IMR-90 (cell line): ENCODE results near the gene SLC10A6. TPM values are rescaled to one million over a fixed set of nuclear protein-coding genes. Genes with fewer than 3 reads are reported as not detected.
A peak's percentile ranks its signal among the peaks of the same experiment; 100 is the strongest.

Experiments used
- ATAC-seq: fragments of 200-7000 bp; cut with Tn5 transposase; 2 replicates; pipeline ENCODE4 v1.9.1; 2020; ENCODE audit warnings: low read depth, mild to moderate bottlenecking, moderate library complexity
- Bru-seq: library from RNA; stranded (reverse); fragments of 400-500 nt; gene quantifications from one replicate; lab custom pipeline; 2021; lab: Mats Ljungman, UMichigan
- BruChase-seq, 2 experiments: library from RNA; stranded (reverse); fragments of 400-500 nt; gene quantifications; one replicate each; lab custom pipeline; 2021; lab: Mats Ljungman, UMichigan
- BruUV-seq: library from RNA; stranded (reverse); fragments of 400-500 nt; replicated peaks from 2 replicates; lab custom pipeline; 2021; lab: Mats Ljungman, UMichigan
- CTCF ChIA-PET: fragments of 300-600 bp; formaldehyde crosslinking; extraction: SDS; loops from one replicate; lab custom pipeline; 2021; ENCODE audit warnings: antibody characterized with exemption; lab: Yijun Ruan, JAX
- POLR2A ChIA-PET: fragments of 300-600 bp; sonication (Branson Sonifier 250); formaldehyde crosslinking; loops from one replicate; lab custom pipeline; 2022; ENCODE audit warnings: antibody characterized with exemption; ENCODE audit not compliant: unreplicated experiment; lab: Charles Lee
- DNase-seq: peaks from one replicate; pipeline ENCODE4 v3.0.0; 2013
- H2AFZ ChIP-seq: replicated peaks from 2 replicates; pipeline ENCODE3; 2013; ENCODE audit warnings: low read length, mild to moderate bottlenecking; ENCODE audit not compliant: poor library complexity
- H2AK5ac ChIP-seq: 2 replicates; pipeline ENCODE4 v1.6.1; 2013; ENCODE audit warnings: low read depth, low read length, inconsistent platforms
- H2AK9ac ChIP-seq: replicated peaks from 2 replicates; pipeline ENCODE3; 2013; ENCODE audit warnings: mild to moderate bottlenecking, low read depth, low read length, moderate library complexity; ENCODE audit not compliant: poor library complexity
- H2BK120ac ChIP-seq: 2 replicates; pipeline ENCODE4 v1.6.1; 2013; ENCODE audit warnings: low read depth, low read length, inconsistent platforms
- H2BK15ac ChIP-seq: 3 replicates; pipeline ENCODE4 v1.6.1; 2013; ENCODE audit warnings: low read depth, low read length, inconsistent platforms
- H2BK20ac ChIP-seq: 2 replicates; pipeline ENCODE4 v1.6.1; 2013; ENCODE audit warnings: low read depth, mild to moderate bottlenecking, inconsistent platforms, low read length, moderate library complexity
- H2BK5ac ChIP-seq: 2 replicates; pipeline ENCODE4 v1.6.1; 2013; ENCODE audit warnings: mild to moderate bottlenecking, low read depth, low read length, inconsistent platforms; ENCODE audit not compliant: poor library complexity, severe bottlenecking
- H3K14ac ChIP-seq: replicated peaks from 2 replicates; pipeline ENCODE4 v1.6.1; 2013; ENCODE audit warnings: low read depth, low read length, inconsistent platforms
- H3K18ac ChIP-seq: 2 replicates; pipeline ENCODE4 v1.6.1; 2013; ENCODE audit warnings: low read depth, low read length, control low read depth
- H3K23ac ChIP-seq: 2 replicates; pipeline ENCODE4 v1.6.1; 2013; ENCODE audit warnings: low read depth, low read length, inconsistent platforms
- H3K27ac ChIP-seq: 2 replicates; pipeline ENCODE4 v1.5.1; 2013; ENCODE audit warnings: mild to moderate bottlenecking, control low read depth, low read length; ENCODE audit not compliant: insufficient read depth
- H3K27me3 ChIP-seq: 2 replicates; pipeline ENCODE4 v1.6.1; 2013; ENCODE audit warnings: low read length; ENCODE audit not compliant: control insufficient read depth, insufficient read depth
- H3K36me3 ChIP-seq: 2 replicates; pipeline ENCODE4 v1.6.1; 2013; ENCODE audit warnings: low read length, mixed read lengths; ENCODE audit not compliant: control insufficient read depth, insufficient read depth
- H3K4ac ChIP-seq: 2 replicates; pipeline ENCODE4 v1.6.1; 2013; ENCODE audit warnings: low read depth, low read length, inconsistent platforms
- H3K4me1 ChIP-seq: 2 replicates; pipeline ENCODE4 v1.6.1; 2013; ENCODE audit warnings: low read length, mixed read lengths; ENCODE audit not compliant: control insufficient read depth, insufficient read depth
- H3K4me2 ChIP-seq: 2 replicates; pipeline ENCODE4 v1.6.1; 2013; ENCODE audit warnings: low read depth, mild to moderate bottlenecking, control low read depth, low read length, moderate library complexity
- H3K4me3 ChIP-seq: 2 replicates; pipeline ENCODE4 v1.5.1; 2013; ENCODE audit warnings: low read depth, mild to moderate bottlenecking, control low read depth, low read length, moderate library complexity; ENCODE audit not compliant: insufficient read depth
- H3K56ac ChIP-seq: 2 replicates; pipeline ENCODE4 v1.6.1; 2013; ENCODE audit warnings: low read length, inconsistent platforms; ENCODE audit not compliant: insufficient read depth; ENCODE audit errors: extremely low read depth
- H3K79me1 ChIP-seq, 2 experiments: 2 replicates each; pipeline ENCODE4 v1.6.1; 2013; ENCODE audit warnings: low read length in 2 of 2, inconsistent platforms in 1 of 2, low read depth in 1 of 2
- H3K9ac ChIP-seq: 2 replicates; pipeline ENCODE4 v1.6.1; 2013; ENCODE audit warnings: low read depth, low read length, control low read depth
- H3K9me1 ChIP-seq: 2 replicates; pipeline ENCODE4 v1.6.1; 2013; ENCODE audit warnings: low read length, inconsistent platforms; ENCODE audit not compliant: insufficient read depth
- H3K9me3 ChIP-seq: 2 replicates; pipeline ENCODE4 v1.6.1; 2013; ENCODE audit warnings: low read length; ENCODE audit not compliant: control insufficient read depth, insufficient read depth
- H4K20me1 ChIP-seq: 2 replicates; pipeline ENCODE4 v1.6.1; 2013; ENCODE audit warnings: low read length, inconsistent platforms; ENCODE audit not compliant: insufficient read depth
- H4K5ac ChIP-seq: 2 replicates; pipeline ENCODE4 v1.6.1; 2013; ENCODE audit warnings: mild to moderate bottlenecking, low read depth, low read length, control low read depth
- H4K8ac ChIP-seq, 2 experiments: 2 replicates each; pipeline ENCODE4 v1.6.1; 2013; ENCODE audit warnings: low read depth in 2 of 2, low read length in 2 of 2, control low read depth in 1 of 2, inconsistent platforms in 1 of 2
- H4K91ac ChIP-seq: 2 replicates; pipeline ENCODE4 v1.6.1; 2013; ENCODE audit warnings: low read depth, low read length, inconsistent platforms; ENCODE audit not compliant: insufficient read depth
- BHLHE40 ChIP-seq: fragments of 150-350 bp; IDR thresholded peaks from 2 replicates; pipeline ENCODE4 v1.6.1; 2016; ENCODE audit warnings: mild to moderate bottlenecking, low read depth, low read length
- CEBPB ChIP-seq: IDR thresholded peaks from 2 replicates; pipeline ENCODE4 v1.6.1; 2012; ENCODE audit warnings: low read depth, low read length, improper control_type of control experiment
- CHD1 ChIP-seq: IDR thresholded peaks from 2 replicates; pipeline ENCODE4 v1.6.1; 2012; ENCODE audit warnings: low read depth, low read length, improper control_type of control experiment
- ELK1 ChIP-seq: fragments of 150-350 bp; IDR thresholded peaks from 2 replicates; pipeline ENCODE4 v1.6.1; 2016; ENCODE audit warnings: low read depth, mild to moderate bottlenecking, low read length, moderate library complexity, borderline replicate concordance
- FOS ChIP-seq: fragments of 150-350 bp; IDR thresholded peaks from 2 replicates; pipeline ENCODE4 v1.6.1; 2016; ENCODE audit warnings: low read depth, low read length
- MAFK ChIP-seq: IDR thresholded peaks from 2 replicates; pipeline ENCODE4 v1.6.1; 2012; ENCODE audit warnings: low read depth, low read length, improper control_type of control experiment
- MXI1 ChIP-seq: IDR thresholded peaks from 2 replicates; pipeline ENCODE4 v1.6.1; 2012; ENCODE audit warnings: low read depth, mild to moderate bottlenecking, low read length, moderate library complexity, borderline replicate concordance
- POLR2A ChIP-seq: IDR thresholded peaks from 2 replicates; pipeline ENCODE4 v1.6.1; 2012; ENCODE audit warnings: mild to moderate bottlenecking, low read depth, low read length
- RAD21 ChIP-seq: IDR thresholded peaks from 2 replicates; pipeline ENCODE4 v1.6.1; 2012; ENCODE audit warnings: low read length, improper control_type of control experiment
- RCOR1 ChIP-seq: IDR thresholded peaks from 2 replicates; pipeline ENCODE4 v1.6.1; 2012; ENCODE audit warnings: mild to moderate bottlenecking, low read length, improper control_type of control experiment; ENCODE audit not compliant: insufficient replicate concordance
- RFX5 ChIP-seq: IDR thresholded peaks from 2 replicates; pipeline ENCODE4 v1.8.0; 2012; ENCODE audit warnings: low read depth, mild to moderate bottlenecking, low read length, moderate library complexity
- USF2 ChIP-seq: fragments of 150-350 bp; IDR thresholded peaks from 2 replicates; pipeline ENCODE4 v1.6.1; 2017; ENCODE audit warnings: mild to moderate bottlenecking, antibody characterized with exemption, low read length, low read depth
- WGBS, 2 experiments: methylation state at CpG; one replicate each; pipeline versions ENCODE4 v1.1.5 to v1.1.7; 2013; ENCODE audit warnings: missing lambda C conversion rate in 2 of 2; ENCODE audit not compliant: insufficient read length in 1 of 2; ENCODE audit errors: extremely low coverage in 2 of 2; 5-methylcytosine and 5-hydroxymethylcytosine counted together
- dilution Hi-C: fragments of 300-500 bp; cut with HindIII; formaldehyde crosslinking; loops from one replicate; pipeline ENCODE4 v1.14.3; 2018; ENCODE audit warnings: low sequenced_read_pairs; ENCODE audit not compliant: unreplicated experiment
- in situ Hi-C: fragments of 300-500 bp; cut with MboI; formaldehyde crosslinking; loops from 3 replicates; pipeline ENCODE4 v1.14.3; 2019; ENCODE audit warnings: low sequenced_read_pairs, inconsistent platforms, mixed read lengths
- intact Hi-C: fragments of 100-400 bp; cut with micrococcal nuclease; formaldehyde crosslinking; loops from 2 replicates; pipeline ENCODE4 v1.10.0; 2022
- long read RNA-seq: library from polyadenylated mRNA; unstranded; transcript quantifications from one replicate; pipeline ENCODE4 v2.0.0, GENCODE V29; 2021; ENCODE audit not compliant: unreplicated experiment
- polyA plus RNA-seq, 3 experiments: library from polyadenylated mRNA; depleted of rRNA; stranded (reverse); fragments of >200 nt; gene quantifications; 2 replicates each; pipeline ENCODE4 v1.2.3, GENCODE V29; 2012; ENCODE audit warnings: low replicate concordance in 1 of 3
- total RNA-seq: library from RNA; depleted of rRNA; stranded (reverse); fragments of >200 nt; gene quantifications from 2 replicates; pipeline ENCODE4 v1.2.3, GENCODE V29; 2012; rRNA removed

The SLC10A6 gene, protein sequence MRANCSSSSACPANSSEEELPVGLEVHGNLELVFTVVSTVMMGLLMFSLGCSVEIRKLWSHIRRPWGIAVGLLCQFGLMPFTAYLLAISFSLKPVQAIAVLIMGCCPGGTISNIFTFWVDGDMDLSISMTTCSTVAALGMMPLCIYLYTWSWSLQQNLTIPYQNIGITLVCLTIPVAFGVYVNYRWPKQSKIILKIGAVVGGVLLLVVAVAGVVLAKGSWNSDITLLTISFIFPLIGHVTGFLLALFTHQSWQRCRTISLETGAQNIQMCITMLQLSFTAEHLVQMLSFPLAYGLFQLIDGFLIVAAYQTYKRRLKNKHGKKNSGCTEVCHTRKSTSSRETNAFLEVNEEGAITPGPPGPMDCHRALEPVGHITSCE
- total RNA-seq (not detected in 2 replicates), polyA plus RNA-seq (2012; rRNA removed) (not detected in 2 replicates), Bru-seq, nascent RNA (percentile 18 among the genes with signal in this experiment), BruChase-seq, experiment 1, labeled RNA remaining after a 6-hour chase (percentile 24 among the genes with signal in this experiment), BruChase-seq, experiment 2, labeled RNA remaining after a 2-hour chase (percentile 24 among the genes with signal in this experiment)
- polyA plus RNA-seq (2012; cell fraction: cytosol; rRNA removed): not detected in 2 replicates
- polyA plus RNA-seq (2012; cell fraction: nucleus; rRNA removed; ENCODE audit: low replicate concordance): 0.06 TPM in 1 of 2 replicates, not detected in the other
- long read RNA-seq: 0 reads

- H4K8ac ChIP-seq: no peak within 1 kb of the TSS
- no peak within 1 kb of the TSS for H3K4me2 ChIP-seq
- ATAC-seq: no peak
- WGBS, 2 experiments: 90% methylated on average over 3 of the region's 11 CpGs; no CpG with 5 or more reads in 1 of the 2 experiments
- no peaks in the 10 kb centered on the region for H3K9me3 ChIP-seq
- BruUV-seq: no TSS peak
- no peak within 1 kb of the TSS for H2BK5ac ChIP-seq
- H2AK5ac ChIP-seq: peak within 1 kb of the TSS; percentile 43; the same call in 1 of the 2 replicates
- H3K18ac ChIP-seq: no peak within 1 kb of the TSS
- H2AFZ ChIP-seq: peak within 1 kb of the TSS; percentile 49
- peak within 1 kb of the TSS; percentile 60; the same call in 1 of the 2 replicates for H2BK120ac ChIP-seq
- ChIA-PET POLR2A (no interaction called here), CTCF (no interaction called here)
- peak within 1 kb of the TSS; percentile 38; the same call in 1 of the 2 replicates for H3K4ac ChIP-seq
- H3K4me3 ChIP-seq: no peak within 1 kb of the TSS
- 0 out of 2 replicates have a peak, but pooled peaks cover 2% of the 10 kb centered on the region for H3K9me1 ChIP-seq
- dilution Hi-C loops (no loop called here), intact Hi-C loops (no loop called here), in situ Hi-C loops (no loop called here)
- no peaks in the 10 kb centered on the region for H3K4me1 ChIP-seq
- peak within 1 kb of the TSS; percentile 77; the same call in 1 of the 2 replicates for H3K23ac ChIP-seq
- H2BK15ac ChIP-seq: peak within 1 kb of the TSS; percentile 48; the same call in 1 of the 3 replicates
- no peak within 1 kb of the TSS for H4K5ac ChIP-seq
- H4K20me1 ChIP-seq: no peaks in the 10 kb centered on the region
- 0 out of 2 replicates have a peak within 1 kb of the TSS, but pooled peaks have one; percentile 44 for H2BK20ac ChIP-seq
- no peak for DNase-seq
- H3K79me1 ChIP-seq: no peaks in the 10 kb centered on the region
- no peak within 1 kb of the TSS for H3K27ac ChIP-seq
- no peaks in the 10 kb centered on the region for H3K27me3 ChIP-seq
- H4K91ac ChIP-seq: no peak within 1 kb of the TSS; the same call in 1 of the 2 replicates
- no peak within 1 kb of the TSS for H3K9ac ChIP-seq
- no peak within 1 kb of the TSS for H3K56ac ChIP-seq
- H2AK9ac ChIP-seq: peak within 1 kb of the TSS; percentile 45
- H3K36me3 ChIP-seq: no peaks in the 10 kb centered on the region
- peak within 1 kb of the TSS; percentile 35 for H3K14ac ChIP-seq
- no peak for TF ChIP-seq FOS
- TF ChIP-seq ELK1: no peak
- no peak for TF ChIP-seq POLR2A
- TF ChIP-seq RAD21: no peak
- TF ChIP-seq BHLHE40: no peak
- no peak for TF ChIP-seq MXI1
- no peak for TF ChIP-seq MAFK
- no peak for TF ChIP-seq RFX5
- no peak for TF ChIP-seq CEBPB
- no peak for TF ChIP-seq RCOR1
- no peak for TF ChIP-seq CHD1
- no peak for TF ChIP-seq USF2
Measured at GRCh38 chr4:86848732-86849619, at the start of gene SLC10A6. Gene SLC10A6, minus strand, starts transcription at chr4:86849384. Its CDS starts 269 bp downstream, at chr4:86849115.
